GM12891 (cell line): ENCODE measurements around the gene LUZP2.

Source experiments
- POLR2A ChIP-seq: IDR thresholded peaks from 2 replicates; pipeline ENCODE4 v1.6.1; 2011; ENCODE audit warnings: low read depth, low read length, control low read depth
- POLR2AphosphoS5 ChIP-seq: IDR thresholded peaks from 2 replicates; pipeline ENCODE4 v1.6.1; 2011; ENCODE audit warnings: low read depth, low read length, control low read depth
- TAF1 ChIP-seq: IDR thresholded peaks from 2 replicates; pipeline ENCODE4 v1.6.1; 2011; ENCODE audit warnings: low read depth, low read length, control low read depth

DNA sequence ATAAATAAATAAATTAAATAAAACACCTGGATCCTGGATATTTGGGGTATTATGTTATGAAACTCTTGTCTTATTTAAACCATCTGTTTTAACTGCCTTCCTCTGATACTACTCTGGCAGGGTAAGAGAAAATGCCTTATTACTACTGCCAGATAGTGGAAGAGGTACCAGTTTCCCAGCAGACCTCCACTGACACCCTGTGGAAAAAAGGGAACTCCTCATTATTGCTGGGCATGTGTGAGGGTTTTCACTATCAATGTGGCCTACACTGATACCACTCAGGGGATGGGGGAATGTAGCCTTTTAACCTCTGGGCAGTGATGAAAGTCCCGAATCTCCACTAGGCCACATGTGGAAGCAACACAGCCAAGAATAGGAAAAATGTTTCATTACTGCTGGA, 121.0 kb downstream of the LUZP2 start:
- TF ChIP-seq TAF1 = no peak
- no peak for TF ChIP-seq POLR2A
- TF ChIP-seq POLR2AphosphoS5 = no peak
